GM08714 (cell line): Measurements from ENCODE around the gene NRCAM.

Source experiments
- H3K4me3 ChIP-seq: fragments of 200-500 bp; sonication (Bioruptor generic); 2 replicates; pipeline ENCODE4 v1.5.1; 2014; ENCODE audit warnings: mild to moderate bottlenecking, low read length, inconsistent platforms
- ZNF274 ChIP-seq: IDR thresholded peaks from 2 replicates; pipeline ENCODE4 v1.6.1; 2012; ENCODE audit warnings: mild to moderate bottlenecking, low read depth, low read length

Gene NRCAM

GRCh38 chr7:108311446-108312168 is 144.6 kb downstream of the NRCAM start:
- H3K4me3 ChIP-seq, result no peak overlapping the region
- no peak for TF ChIP-seq ZNF274

GRCh38 chr7:108310351-108310750 is 145.9 kb downstream of the NRCAM start:
- no peak overlapping the region for H3K4me3 ChIP-seq
- no peak for TF ChIP-seq ZNF274

GRCh38 chr7:108308903-108309302 is 147.3 kb downstream of the NRCAM start:
- no peak for TF ChIP-seq ZNF274
- H3K4me3 ChIP-seq, result no peak overlapping the region

- no peak overlapping the region for H3K4me3 ChIP-seq
- no peak for TF ChIP-seq ZNF274
These were observed 148.0 kb downstream of the NRCAM start for GRCh38 chr7:108308276-108308675.

GRCh38 chr7:108307595-108307994 is 148.6 kb downstream of the NRCAM start:
- H3K4me3 ChIP-seq, result no peak overlapping the region
- TF ChIP-seq ZNF274, result no peak

- no peak for TF ChIP-seq ZNF274
- H3K4me3 ChIP-seq, result no peak overlapping the region
These were observed 149.0 kb downstream of the NRCAM start for GRCh38 chr7:108307194-108307593.

- no peak overlapping the region for H3K4me3 ChIP-seq
These were observed 152.9 kb downstream of the NRCAM start for GRCh38 chr7:108303332-108303731.

GRCh38 chr7:108301387-108301786 is 154.8 kb downstream of the NRCAM start:
- TF ChIP-seq ZNF274, result no peak
- no peak overlapping the region for H3K4me3 ChIP-seq

More at GRCh38 chr7:108303332-108303731, 152.9 kb downstream of the NRCAM start:
- no peak for TF ChIP-seq ZNF274

GRCh38 chr7:108299251-108299973 is 156.8 kb downstream of the NRCAM start:
- no peak for TF ChIP-seq ZNF274
- H3K4me3 ChIP-seq, result no peak overlapping the region

- TF ChIP-seq ZNF274, result no peak
- no peak overlapping the region for H3K4me3 ChIP-seq
These were observed 159.3 kb downstream of the NRCAM start for GRCh38 chr7:108296911-108297310.

GRCh38 chr7:108294595-108294994 is 161.6 kb downstream of the NRCAM start:
- TF ChIP-seq ZNF274, result no peak
- H3K4me3 ChIP-seq, result no peak overlapping the region

GRCh38 chr7:108293149-108293612 is 163.1 kb downstream of the NRCAM start:
- TF ChIP-seq ZNF274, result no peak

GRCh38 chr7:108292541-108292940 is 163.7 kb downstream of the NRCAM start:
- TF ChIP-seq ZNF274, result no peak
- no peak overlapping the region for H3K4me3 ChIP-seq

More at GRCh38 chr7:108293149-108293612, 163.1 kb downstream of the NRCAM start:
- no peak overlapping the region for H3K4me3 ChIP-seq

- no peak overlapping the region for H3K4me3 ChIP-seq
- no peak for TF ChIP-seq ZNF274
These were observed 164.3 kb downstream of the NRCAM start for GRCh38 chr7:108291791-108292440.

- H3K4me3 ChIP-seq, result no peak overlapping the region
- TF ChIP-seq ZNF274, result no peak
These were observed 165.1 kb downstream of the NRCAM start for GRCh38 chr7:108291152-108291508.
